Measurements from ENCODE around the gene ENTPD6.
"Not testable (repeated sequence)": the region's sequence is repeated elsewhere in the genome, so short reads cannot be mapped to it uniquely, and the experiment has no call there.

Gene ENTPD6

DNA sequence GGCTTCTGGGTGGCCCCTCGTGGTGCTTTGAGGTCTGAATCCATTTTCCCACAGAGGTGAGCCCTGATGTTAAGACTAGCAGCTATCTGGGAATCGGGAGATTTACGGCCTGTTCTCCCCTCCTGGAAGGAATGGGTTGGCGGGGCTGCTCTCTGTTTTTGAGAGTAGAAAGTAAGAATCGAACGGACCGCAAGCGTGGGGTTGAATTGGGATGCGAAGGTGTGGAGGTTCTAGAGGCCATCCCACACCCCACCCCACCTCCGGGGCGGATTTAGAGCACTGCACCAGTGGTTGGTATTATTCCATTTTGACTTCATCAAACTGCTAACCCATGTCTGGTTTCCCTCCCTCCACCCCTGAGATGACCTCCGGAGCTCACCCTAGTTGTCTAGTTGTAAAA lies 63.8 kb downstream of the ENTPD6 start:
- DNase-seq, result no peak

GRCh38 chr20:25259788-25260254 lies 64.3 kb downstream of the ENTPD6 start:
- no peak for DNase-seq

GRCh38 chr20:25260770-25261437 lies 65.4 kb downstream of the ENTPD6 start:
- DNase-seq, result not testable (repeated sequence)

- no peak for DNase-seq
These were observed 73.7 kb downstream of the ENTPD6 start for GRCh38 chr20:25269057-25269832.

GRCh38 chr20:25269833-25270170 lies 74.3 kb downstream of the ENTPD6 start:
- no peak for DNase-seq

GRCh38 chr20:25270829-25271251 lies 75.3 kb downstream of the ENTPD6 start:
- peak; percentile 48 for DNase-seq

DNA sequence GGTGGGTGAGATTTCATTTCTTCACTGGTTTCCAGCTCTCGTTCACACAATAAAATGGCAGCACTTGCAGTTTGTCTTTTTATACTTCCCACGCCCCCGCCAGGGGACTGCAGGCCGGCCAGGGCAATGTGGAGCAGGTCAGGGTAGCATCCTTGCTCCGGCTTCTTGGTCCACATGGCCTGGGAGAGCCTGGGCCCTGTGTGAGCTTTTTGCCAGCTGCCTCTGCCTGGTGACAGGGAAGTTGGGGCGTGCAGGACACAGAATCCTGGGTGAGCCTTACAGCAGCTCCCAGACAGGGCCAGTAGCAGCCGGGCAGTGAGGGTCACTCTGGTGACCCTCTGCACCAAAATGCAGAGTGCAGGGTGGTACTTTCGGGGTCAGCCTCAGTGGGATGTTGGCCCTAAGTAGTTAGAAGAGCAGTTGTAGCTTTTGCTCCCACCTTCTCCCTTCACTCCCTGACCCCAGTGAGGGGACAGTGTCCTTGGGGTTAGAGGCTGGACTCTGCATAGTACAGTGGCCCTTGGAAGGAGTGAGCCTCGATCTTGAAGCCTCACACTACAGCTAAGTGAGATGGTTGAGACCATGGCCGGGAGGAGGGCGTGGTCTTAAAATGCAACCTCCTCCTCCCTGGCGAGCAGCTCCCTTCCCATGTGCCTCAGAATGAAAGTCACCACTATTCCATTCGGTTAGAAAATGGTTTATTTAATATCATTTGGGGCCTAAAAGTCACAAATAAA lies 76.1 kb downstream of the ENTPD6 start:
- no peak for DNase-seq

DNA sequence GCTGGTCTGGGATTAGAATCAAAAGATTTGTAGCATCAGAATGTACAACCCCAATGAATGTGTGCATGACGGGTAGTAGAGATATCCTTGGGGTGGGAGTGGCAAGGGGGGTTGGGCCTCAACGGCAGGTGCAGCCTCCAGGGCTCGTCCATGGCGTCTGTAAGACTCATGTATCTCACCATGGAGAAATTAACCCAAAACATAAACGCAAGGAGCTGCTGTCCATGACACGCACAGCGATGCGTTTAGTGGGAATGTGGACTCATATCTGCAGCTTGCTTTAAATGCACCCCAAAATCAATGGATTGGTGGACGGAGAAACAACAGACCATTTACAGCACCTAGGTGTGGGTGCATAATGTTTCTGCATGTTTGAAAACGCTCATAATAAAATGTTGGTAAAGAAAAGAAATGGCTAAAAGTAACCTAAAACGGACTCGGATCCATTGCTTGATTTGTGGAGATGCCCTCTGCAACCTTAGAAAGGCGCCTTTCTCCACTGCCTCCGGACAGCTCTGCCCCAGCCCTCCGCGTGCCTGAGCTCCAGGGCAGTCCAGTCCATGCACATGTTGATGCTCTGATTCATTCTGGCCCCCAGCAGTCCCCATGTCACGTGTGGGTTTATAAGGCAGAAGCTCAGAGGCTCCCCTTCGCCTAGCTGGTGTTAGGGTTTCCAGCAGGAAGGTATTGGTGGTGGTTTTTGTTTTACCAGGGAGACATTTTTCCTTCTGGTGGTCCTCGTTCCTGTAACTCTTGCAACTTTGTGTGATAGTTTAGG lies 76.9 kb downstream of the ENTPD6 start:
- no peak for DNase-seq

DNA sequence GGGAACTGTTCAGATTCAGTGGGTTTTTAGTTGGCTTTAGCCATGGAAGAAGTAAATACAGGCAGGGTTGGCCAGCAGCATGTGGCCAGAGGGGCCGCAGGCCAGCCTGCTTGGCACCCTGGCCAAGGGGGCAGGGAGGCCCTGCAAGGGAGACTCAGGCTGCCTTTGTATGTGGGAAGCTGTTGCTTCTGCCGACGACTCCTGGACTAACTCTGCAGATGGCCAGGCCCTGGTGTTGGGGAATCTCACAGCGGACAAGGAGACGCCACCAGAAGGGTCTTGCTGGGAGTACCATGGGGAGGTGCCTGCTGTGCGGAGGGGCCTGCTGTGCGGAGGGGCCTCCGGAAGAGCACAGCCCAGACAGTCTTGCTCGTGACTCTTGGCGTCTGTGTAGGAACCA lies 77.5 kb downstream of the ENTPD6 start:
- DNase-seq, result no peak

- no peak for DNase-seq
These were observed 78.2 kb downstream of the ENTPD6 start for GRCh38 chr20:25273541-25274358.

DNA sequence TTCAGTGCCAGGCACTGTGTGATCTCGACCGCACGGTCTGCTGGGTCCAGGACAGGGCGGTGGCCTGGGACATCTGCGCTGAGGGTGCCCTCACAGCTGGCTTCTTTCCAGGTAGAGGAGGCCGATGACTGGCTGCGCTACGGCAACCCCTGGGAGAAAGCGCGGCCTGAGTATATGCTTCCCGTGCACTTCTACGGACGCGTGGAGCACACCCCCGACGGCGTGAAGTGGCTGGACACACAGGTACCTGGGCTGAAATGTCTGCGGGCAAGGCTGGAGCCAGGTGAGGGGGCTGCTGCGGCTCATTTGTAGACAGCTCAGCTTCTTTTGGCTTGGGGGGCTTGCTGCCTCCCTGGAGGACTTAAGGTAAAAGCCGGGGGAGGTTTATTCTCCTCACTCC lies 79.0 kb downstream of the ENTPD6 start:
- no peak for DNase-seq

DNA sequence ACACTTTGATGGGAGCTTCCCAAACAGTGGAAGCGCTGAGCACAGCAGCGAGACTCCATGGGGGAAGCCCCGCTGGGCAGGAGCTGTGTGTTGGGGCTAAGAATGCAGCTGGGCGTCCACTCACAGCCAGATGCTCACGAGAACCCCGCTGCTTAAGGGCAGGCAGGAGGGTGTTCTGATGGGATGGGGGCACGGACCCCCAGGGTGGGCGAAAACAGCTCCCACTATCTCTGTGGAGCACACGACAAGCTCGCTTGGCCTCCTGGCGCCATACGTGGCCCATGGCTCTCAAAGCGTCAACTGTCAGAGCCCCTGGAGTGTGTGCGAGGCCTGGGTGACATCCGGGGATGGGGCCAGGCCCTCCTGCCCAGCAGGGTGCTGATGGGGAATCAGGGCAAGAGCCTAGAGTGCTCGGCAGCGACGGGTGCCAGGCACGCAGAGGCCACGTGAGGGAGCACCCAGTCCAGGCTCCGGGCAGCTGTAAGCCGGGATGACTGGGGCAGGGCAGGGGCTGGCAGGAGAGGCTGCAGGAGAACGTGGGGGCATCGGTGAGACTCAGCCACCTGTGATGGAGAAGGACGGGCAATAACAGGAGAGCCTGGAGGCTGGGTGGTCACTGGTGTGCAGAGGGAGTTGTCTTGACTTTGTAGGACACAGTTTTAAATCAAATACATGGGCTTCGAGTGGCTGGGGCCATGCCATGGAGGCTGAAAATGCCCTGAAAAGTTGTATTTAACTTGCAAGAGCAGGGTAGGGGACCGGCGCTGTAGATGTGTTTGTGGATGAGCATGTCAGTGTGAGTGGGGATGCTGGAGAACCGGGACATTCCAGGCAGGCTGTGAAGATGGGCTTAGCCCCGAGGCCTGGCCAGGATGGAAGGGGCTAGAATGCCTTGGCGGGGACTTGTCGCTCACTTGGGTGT lies 79.6 kb downstream of the ENTPD6 start:
- no peak for DNase-seq

- DNase-seq, result no peak
These were observed 80.5 kb downstream of the ENTPD6 start for GRCh38 chr20:25275813-25276532.

Measured in NCI-H774 (cell line).